ENCODE results near the gene PPP1R36.

GRCh38 chr14:64623554-64624165 lies 73.9 kb downstream of the PPP1R36 start:
- TF ChIP-seq GATA2 (IDR thresholded peaks at IDR 0.05; ENCODE audit: low read depth, low read length) (no peak), GATA3 (IDR thresholded peaks at IDR 0.05; ENCODE audit: low read depth, low read length) (no peak)
